GM18873 (cell line): Measurements from ENCODE around the gene ADAMTS6.

Source experiments
- ATAC-seq: cut with Tn5 transposase; IDR thresholded peaks from one replicate; pipeline ENCODE4 v1.9.1; 2021; ENCODE audit warnings: mild to moderate bottlenecking, moderate library complexity, moderate number of reproducible peaks; ENCODE audit not compliant: unreplicated experiment, low FRiP score

ADAMTS6 gene

GRCh38 chr5:65475895-65476294 is 5.8 kb downstream of the ADAMTS6 start:
- ATAC-seq = no peak

GRCh38 chr5:65475336-65475735 is 6.4 kb downstream of the ADAMTS6 start:
- no peak for ATAC-seq

GRCh38 chr5:65474130-65474711 is 7.5 kb downstream of the ADAMTS6 start:
- no peak for ATAC-seq

- ATAC-seq = no peak
Observed at GRCh38 chr5:65468633-65469032, 13.1 kb downstream of the ADAMTS6 start.

GRCh38 chr5:65462139-65462705 is 19.5 kb downstream of the ADAMTS6 start:
- ATAC-seq = no peak

- ATAC-seq = no peak
Observed at GRCh38 chr5:65461490-65461889, 20.2 kb downstream of the ADAMTS6 start.

GRCh38 chr5:65459995-65460394 is 21.7 kb downstream of the ADAMTS6 start:
- ATAC-seq = no peak

- ATAC-seq = no peak
Observed at GRCh38 chr5:65455064-65455463, 26.7 kb downstream of the ADAMTS6 start.

- no peak for ATAC-seq
Observed at GRCh38 chr5:65451436-65451835, 30.3 kb downstream of the ADAMTS6 start.

GRCh38 chr5:65446682-65447081 is 35.0 kb downstream of the ADAMTS6 start:
- ATAC-seq = no peak

- no peak for ATAC-seq
Observed at GRCh38 chr5:65441800-65442199, 39.9 kb downstream of the ADAMTS6 start.

- ATAC-seq = no peak
Observed at GRCh38 chr5:65440456-65440855, 41.3 kb downstream of the ADAMTS6 start.

- ATAC-seq = no peak
Observed at GRCh38 chr5:65434122-65434521, 47.6 kb downstream of the ADAMTS6 start.

GRCh38 chr5:65426656-65427055 is 55.1 kb downstream of the ADAMTS6 start:
- ATAC-seq = no peak

- ATAC-seq = no peak
Observed at GRCh38 chr5:65423623-65424022, 58.1 kb downstream of the ADAMTS6 start.

- no peak for ATAC-seq
Observed at GRCh38 chr5:65418661-65419060, 63.1 kb downstream of the ADAMTS6 start.

- ATAC-seq = no peak
Observed at GRCh38 chr5:65413822-65414221, 67.9 kb downstream of the ADAMTS6 start.

- no peak for ATAC-seq
Observed at GRCh38 chr5:65412842-65413241, 68.9 kb downstream of the ADAMTS6 start.

GRCh38 chr5:65411356-65411755 is 70.4 kb downstream of the ADAMTS6 start:
- ATAC-seq = no peak

GRCh38 chr5:65395526-65396155 is 86.1 kb downstream of the ADAMTS6 start:
- ATAC-seq = no peak

GRCh38 chr5:65394087-65394486 is 87.6 kb downstream of the ADAMTS6 start:
- no peak for ATAC-seq

GRCh38 chr5:65391591-65391990 is 90.1 kb downstream of the ADAMTS6 start:
- ATAC-seq = no peak
